Stomach (tissue), 4 donors: ENCODE results near the gene HYKK.

Source experiments
- CTCF ChIP-seq, 7 experiments: fragments of 450-650 bp in 4 of 7; fragments of 200-600 bp in 3 of 7; sonication (generic) in 3 of 7; IDR thresholded peaks; one replicate each; pipeline ENCODE4 v1.5.1; 2016 to 2019; ENCODE audit warnings: antibody characterized with exemption in 7 of 7, control low read depth in 2 of 7, mild to moderate bottlenecking in 1 of 7
- POLR2A ChIP-seq, 4 donors: fragments of 450-650 bp; IDR thresholded peaks; one replicate each; pipeline ENCODE4 v1.6.1; 2016; ENCODE audit warnings: antibody characterized with exemption in 4 of 4, control low read depth in 2 of 4, mild to moderate bottlenecking in 1 of 4, moderate library complexity in 1 of 4
- POLR2AphosphoS5 ChIP-seq, 3 donors: sonication (generic); formaldehyde crosslinking; IDR thresholded peaks; one replicate each; pipeline ENCODE4 v1.6.1; 2016; ENCODE audit warnings: antibody characterized with exemption in 3 of 3

- TF ChIP-seq POLR2AphosphoS5 (IDR thresholded peaks at IDR 0.05) (no peak), POLR2A (IDR thresholded peaks at IDR 0.05) (no peak), CTCF (IDR thresholded peaks at IDR 0.05) (no peak)
These were observed 35.3 kb downstream of the HYKK start for GRCh38 chr15:78542647-78543046.
